SIG-M5 (cell line): Measurements from ENCODE around the gene CD99.
"Not testable (repeated sequence)": the region's sequence is repeated elsewhere in the genome, so short reads cannot be mapped to it uniquely, and the experiment has no call there.

Experiments used
- DNase-seq: peaks from one replicate; lab custom pipeline; 2025; lab: John Stamatoyannopoulos, UW

Gene CD99

GRCh38 chrX:2690856-2691542, at the start of gene CD99:
TSS of gene CD99 (plus strand) at chrX:2691295. CDS start at chrX:2691361, 66 bp downstream.
- no peak for DNase-seq

GRCh38 chrX:2642146-2642545, 48.9 kb upstream of the CD99 start:
- no peak for DNase-seq

- DNase-seq, result no peak
Observed at GRCh38 chrX:2642791-2643190, 48.3 kb upstream of the CD99 start.

GRCh38 chrX:2643880-2644279, 47.2 kb upstream of the CD99 start:
- DNase-seq, result no peak

- DNase-seq, result no peak
Observed at GRCh38 chrX:2645563-2645962, 45.5 kb upstream of the CD99 start.

- no peak for DNase-seq
Observed at GRCh38 chrX:2647627-2648026, 43.5 kb upstream of the CD99 start.

- DNase-seq, result no peak
Observed at GRCh38 chrX:2650037-2650436, 41.1 kb upstream of the CD99 start.

- no peak for DNase-seq
Observed at GRCh38 chrX:2650865-2651264, 40.2 kb upstream of the CD99 start.

GRCh38 chrX:2652106-2652505, 39.0 kb upstream of the CD99 start:
- no peak for DNase-seq

- DNase-seq, result no peak
Observed at GRCh38 chrX:2654436-2655340, 36.4 kb upstream of the CD99 start.

- no peak for DNase-seq
Observed at GRCh38 chrX:2656257-2656836, 34.7 kb upstream of the CD99 start.

- DNase-seq, result no peak
Observed at GRCh38 chrX:2657532-2658113, 33.5 kb upstream of the CD99 start.

- no peak for DNase-seq
Observed at GRCh38 chrX:2658585-2659292, 32.4 kb upstream of the CD99 start.

GRCh38 chrX:2662586-2662985, 28.5 kb upstream of the CD99 start:
- no peak for DNase-seq

GRCh38 chrX:2664502-2664901, 26.6 kb upstream of the CD99 start:
- no peak for DNase-seq

- no peak for DNase-seq
Observed at GRCh38 chrX:2665387-2666304, 25.4 kb upstream of the CD99 start.

- no peak for DNase-seq
Observed at GRCh38 chrX:2666491-2666890, 24.6 kb upstream of the CD99 start.

GRCh38 chrX:2670978-2671377, 20.1 kb upstream of the CD99 start:
- no peak for DNase-seq

GRCh38 chrX:2672084-2672483, 19.0 kb upstream of the CD99 start:
- DNase-seq, result no peak

GRCh38 chrX:2673611-2674010, 17.5 kb upstream of the CD99 start:
- DNase-seq, result no peak

GRCh38 chrX:2675657-2676200, 15.4 kb upstream of the CD99 start:
- not testable (repeated sequence) for DNase-seq
